ENCODE measurements around the gene PACS1.

- TF ChIP-seq CTCF (IDR thresholded peaks at IDR 0.05; ENCODE audit: low read depth, low read length) (no peak), EZH2phosphoT487 (IDR thresholded peaks at IDR 0.05; ENCODE audit: low read depth) (no peak)
These were observed 14.9 kb downstream of the PACS1 start for GRCh38 chr11:66084821-66085475.
